GM10248 (cell line): ENCODE data around the gene ADGRL1.
A peak's percentile ranks its signal among the peaks of the same experiment; 100 is the strongest.
"Not testable (repeated sequence)": the region's sequence is repeated elsewhere in the genome, so short reads cannot be mapped to it uniquely, and the experiment has no call there.

Experiments used
- CTCF ChIA-PET: fragments of 300-600 bp; sonication (Branson Sonifier 250); formaldehyde crosslinking; extraction: SDS; loops from one replicate; lab custom pipeline; 2021; ENCODE audit warnings: antibody characterized with exemption; lab: Yijun Ruan, JAX
- POLR2A ChIA-PET: fragments of 350-650 bp; sonication (Branson Sonifier 250); formaldehyde crosslinking; extraction: SDS; loops from one replicate; lab custom pipeline; 2020; ENCODE audit warnings: antibody characterized with exemption; lab: Yijun Ruan, JAX
- DNase-seq: peaks from one replicate; pipeline ENCODE4 v3.0.0; 2012; ENCODE audit errors: extremely low spot score
- TF ChIP-seq, protein P1 (sequence below): IDR thresholded peaks from 2 replicates; pipeline ENCODE4 v1.5.1; 2012; ENCODE audit warnings: mild to moderate bottlenecking, low read depth; ENCODE audit errors: extremely low read depth, missing control alignments, control extremely low read depth

The ADGRL1 gene

DNA sequence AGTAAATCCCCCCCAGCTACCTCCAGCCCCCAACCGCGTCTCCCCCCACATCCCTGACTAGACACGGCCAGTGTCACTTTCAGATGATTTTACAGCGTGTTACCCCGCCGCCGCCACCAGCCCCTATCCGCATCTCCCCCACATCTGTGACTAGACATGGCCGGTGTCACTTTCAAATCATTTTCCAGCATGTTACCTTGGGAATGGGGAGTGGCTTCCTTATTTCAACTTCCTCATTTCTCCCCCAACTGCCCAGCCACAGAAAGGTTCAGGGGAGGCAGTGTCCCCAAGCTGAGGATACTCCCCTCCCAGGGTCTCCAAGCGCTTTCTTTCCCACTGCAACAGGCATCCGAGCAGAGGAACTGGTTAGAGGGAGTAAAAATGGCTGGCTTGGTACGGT is 18.4 kb downstream of the ADGRL1 start:
- ChIA-PET POLR2A (no interaction called here), CTCF (no interaction called here)
- no peak for DNase-seq
- TF ChIP-seq, protein P1, sequence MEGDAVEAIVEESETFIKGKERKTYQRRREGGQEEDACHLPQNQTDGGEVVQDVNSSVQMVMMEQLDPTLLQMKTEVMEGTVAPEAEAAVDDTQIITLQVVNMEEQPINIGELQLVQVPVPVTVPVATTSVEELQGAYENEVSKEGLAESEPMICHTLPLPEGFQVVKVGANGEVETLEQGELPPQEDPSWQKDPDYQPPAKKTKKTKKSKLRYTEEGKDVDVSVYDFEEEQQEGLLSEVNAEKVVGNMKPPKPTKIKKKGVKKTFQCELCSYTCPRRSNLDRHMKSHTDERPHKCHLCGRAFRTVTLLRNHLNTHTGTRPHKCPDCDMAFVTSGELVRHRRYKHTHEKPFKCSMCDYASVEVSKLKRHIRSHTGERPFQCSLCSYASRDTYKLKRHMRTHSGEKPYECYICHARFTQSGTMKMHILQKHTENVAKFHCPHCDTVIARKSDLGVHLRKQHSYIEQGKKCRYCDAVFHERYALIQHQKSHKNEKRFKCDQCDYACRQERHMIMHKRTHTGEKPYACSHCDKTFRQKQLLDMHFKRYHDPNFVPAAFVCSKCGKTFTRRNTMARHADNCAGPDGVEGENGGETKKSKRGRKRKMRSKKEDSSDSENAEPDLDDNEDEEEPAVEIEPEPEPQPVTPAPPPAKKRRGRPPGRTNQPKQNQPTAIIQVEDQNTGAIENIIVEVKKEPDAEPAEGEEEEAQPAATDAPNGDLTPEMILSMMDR: no peak

DNA sequence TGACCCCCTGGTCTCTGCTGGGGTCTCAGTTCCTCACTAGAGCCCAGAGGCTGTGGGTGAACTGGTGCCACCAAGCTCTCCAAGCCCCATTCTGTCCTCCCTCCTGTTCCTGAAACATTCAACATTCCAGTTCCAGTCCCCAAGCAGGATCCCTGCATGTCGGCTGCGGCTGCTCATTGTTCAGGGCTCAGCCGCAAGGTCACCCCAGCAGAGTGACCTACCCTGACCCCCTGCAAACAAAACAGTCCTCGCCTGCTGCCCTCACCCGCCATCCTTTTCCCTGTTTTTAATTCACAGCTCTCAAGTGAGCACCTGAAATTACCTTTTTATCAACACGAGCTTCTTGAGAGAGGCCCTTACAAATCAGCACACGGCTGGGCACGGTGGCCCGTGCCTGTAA is 19.3 kb downstream of the ADGRL1 start:
- DNase-seq, POLR2A ChIA-PET: not testable (repeated sequence)
- CTCF ChIA-PET: interaction anchor here (1.2 to 1.3 kb wide), 2 partner anchors 50 to 73 kb away, joined by 3 read pairs; partner anchors contain the start of gene ASF1B

DNA sequence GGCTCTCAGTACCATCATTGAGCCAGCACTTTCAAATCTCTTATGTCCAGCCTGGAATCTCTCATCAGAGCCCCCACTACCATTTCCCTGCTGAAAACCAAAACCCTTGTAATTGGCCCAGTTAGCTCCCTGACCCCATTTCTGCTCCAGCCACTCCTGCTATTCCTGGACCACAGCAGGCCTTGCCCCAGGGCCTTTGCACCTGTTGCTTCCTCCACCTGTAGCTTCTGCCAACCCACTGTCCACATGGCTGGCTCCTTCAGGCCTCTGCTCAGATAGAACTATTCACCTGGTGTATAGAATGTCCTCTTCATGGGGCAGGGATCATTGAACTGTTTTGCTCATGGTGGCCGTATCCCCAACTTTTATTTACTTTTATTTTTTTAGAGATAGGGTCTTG is 20.3 kb downstream of the ADGRL1 start:
- POLR2A ChIA-PET, DNase-seq: not testable (repeated sequence)
- CTCF ChIA-PET: interaction anchor here (1.1 to 1.2 kb wide), 2 partner anchors 10 to 74 kb away, joined by 3 to 4 read pairs; no protein-coding TSS in a partner anchor

DNA sequence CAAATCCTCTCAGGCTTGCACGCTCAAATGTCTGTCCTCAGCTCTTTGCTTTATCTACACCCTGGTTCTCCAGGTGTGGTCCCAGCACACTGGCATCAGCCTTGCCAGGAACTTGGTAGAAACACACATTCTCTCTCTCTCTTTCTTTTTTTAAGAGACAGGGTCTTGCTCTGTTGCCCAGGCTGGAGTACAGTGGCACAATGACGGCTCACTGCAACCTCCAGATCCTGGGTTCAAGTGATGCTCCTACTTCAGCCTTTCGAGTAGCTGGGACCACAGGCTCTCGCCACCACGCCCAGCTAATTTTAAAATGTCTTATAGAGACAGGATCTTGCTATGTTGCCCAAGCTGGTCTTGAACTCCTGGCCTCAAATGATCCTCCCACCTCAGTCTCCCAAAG is 20.8 kb downstream of the ADGRL1 start:
- POLR2A ChIA-PET: no interaction called here
- TF ChIP-seq, protein P1: no peak
- CTCF ChIA-PET: interaction anchor here (1.1 to 1.2 kb wide), 2 partner anchors 10 to 74 kb away, joined by 3 to 4 read pairs; no protein-coding TSS in a partner anchor
- DNase-seq: no peak

DNA sequence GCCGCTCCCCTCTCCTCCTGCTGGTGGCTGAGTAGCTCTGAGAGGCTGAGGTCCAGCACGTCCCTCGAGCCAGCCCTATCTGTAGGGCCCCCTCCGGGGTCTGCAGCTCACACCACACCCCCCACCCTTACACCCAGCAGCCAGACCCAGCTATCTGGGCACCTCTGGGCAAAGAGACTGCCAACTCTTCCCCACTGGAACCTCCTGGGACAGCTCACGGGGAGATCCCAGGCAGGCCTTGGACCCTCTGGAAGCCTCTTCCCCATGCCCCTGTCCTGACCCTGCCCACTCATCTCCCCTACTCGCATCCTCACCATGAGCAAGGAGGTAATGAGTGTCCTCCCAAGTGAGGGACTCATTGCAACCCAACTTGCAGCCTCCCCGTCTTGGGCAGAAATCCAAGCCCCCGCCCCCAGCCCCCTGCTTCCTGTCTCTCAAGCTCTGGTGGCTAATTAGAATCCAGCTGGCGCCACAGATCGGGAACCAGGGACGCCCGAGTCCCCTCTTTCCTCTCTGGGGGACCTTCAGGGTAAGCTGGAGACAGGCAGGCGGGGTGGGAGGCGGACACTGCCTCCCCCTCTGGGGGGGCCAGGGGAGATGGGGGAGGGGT is 22.1 kb downstream of the ADGRL1 start:
- no peak for DNase-seq
- TF ChIP-seq, protein P1: no peak
- POLR2A ChIA-PET: interaction anchor here (0.6 kb wide), 1 partner anchor 430 kb away, joined by 4 read pairs; no protein-coding TSS in a partner anchor

DNA sequence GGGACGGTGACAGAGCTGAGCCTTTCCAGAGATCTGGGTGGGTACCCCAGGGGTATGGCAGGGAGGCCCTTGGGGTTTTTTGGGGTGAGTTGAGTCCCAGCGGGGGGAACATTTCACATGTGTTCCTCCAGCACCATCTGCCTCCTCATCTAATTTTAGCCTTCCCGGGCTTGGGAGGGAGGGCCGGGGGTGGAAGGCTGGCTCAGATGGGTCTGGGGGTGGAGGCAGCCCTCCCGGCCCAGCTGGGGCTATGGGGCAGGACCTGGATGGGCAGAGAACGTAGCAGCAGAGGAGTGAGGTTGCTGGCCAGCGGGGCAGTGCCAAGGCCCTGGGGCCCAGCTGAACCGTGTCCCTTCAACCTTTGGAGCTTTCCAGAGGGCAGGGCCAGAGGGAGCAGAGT is 23.5 kb downstream of the ADGRL1 start:
- ChIA-PET CTCF (interaction anchor here (1.6 kb wide), 1 partner anchor 46 kb away, joined by 5 read pairs; the partner anchor contains the start of gene ASF1B), POLR2A (no interaction called here)

More for the DNA sequence above, 22.1 kb downstream of the ADGRL1 start:
- CTCF ChIA-PET: interaction anchor here (0.6 to 1.6 kb wide), 3 partner anchors 16 to 297 kb away, joined by 3 to 5 read pairs (median 3); partner anchors contain the start of gene ASF1B

DNA sequence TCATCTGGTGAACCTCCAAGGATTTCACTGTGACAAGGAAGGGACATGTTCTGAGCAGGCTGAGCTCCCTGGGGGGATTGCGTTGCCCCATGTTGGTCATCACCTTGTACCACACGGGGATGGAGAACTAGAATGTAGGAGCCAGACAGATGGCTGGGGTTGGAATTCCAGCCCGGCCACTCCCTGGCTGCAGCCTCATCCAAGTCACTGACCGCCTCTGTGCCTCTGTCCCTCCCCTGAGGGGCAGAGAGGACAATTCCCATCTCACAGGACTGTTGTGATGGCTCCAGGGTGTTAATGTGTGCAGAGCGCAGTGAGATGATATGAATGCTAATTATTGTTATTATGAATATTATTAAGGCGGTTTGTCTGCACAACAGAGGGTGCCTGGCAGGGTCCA is 24.1 kb downstream of the ADGRL1 start:
- CTCF ChIA-PET: no interaction called here
- POLR2A ChIA-PET: no interaction called here
- TF ChIP-seq, protein P1: no peak
- peak; percentile 4 for DNase-seq

More for the DNA sequence above, 23.5 kb downstream of the ADGRL1 start:
- DNase-seq: peak; percentile 15
- TF ChIP-seq, protein P1: no peak

DNA sequence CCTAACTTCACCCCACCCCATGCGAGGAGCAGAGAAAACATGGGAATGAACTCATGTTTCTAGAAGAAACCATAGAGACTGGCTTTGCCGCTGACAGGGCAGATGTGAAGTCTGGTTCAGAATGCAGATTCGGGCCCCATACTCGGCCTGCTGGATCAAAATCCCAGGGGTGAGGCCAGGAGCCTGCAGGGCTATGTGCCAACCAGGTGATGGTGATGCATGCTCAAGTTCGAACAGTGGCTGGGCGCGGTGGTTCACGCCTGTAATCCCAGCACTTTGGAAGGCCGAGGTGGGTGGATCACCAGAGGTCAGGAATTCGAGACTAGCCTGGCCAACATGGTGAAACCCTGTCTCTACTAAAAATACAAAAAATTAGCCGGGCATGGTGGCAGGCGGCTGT is 24.8 kb downstream of the ADGRL1 start:
- CTCF ChIA-PET: interaction anchor here (1.3 kb wide), 1 partner anchor 45 kb away, joined by 3 read pairs; the partner anchor contains the start of gene ASF1B
- POLR2A ChIA-PET: not testable (repeated sequence)
- peak; percentile 3 for DNase-seq
